ENCODE measurements around the gene ACAP3. TPM values are rescaled to one million over a fixed set of nuclear protein-coding genes. Genes with fewer than 3 reads are reported as not detected.

The ACAP3 gene
- total and polyA plus RNA-seq, 2 of the 4 experiments (the other 2 are of a cell fraction): 13.3 to 58.2 TPM

DNA sequence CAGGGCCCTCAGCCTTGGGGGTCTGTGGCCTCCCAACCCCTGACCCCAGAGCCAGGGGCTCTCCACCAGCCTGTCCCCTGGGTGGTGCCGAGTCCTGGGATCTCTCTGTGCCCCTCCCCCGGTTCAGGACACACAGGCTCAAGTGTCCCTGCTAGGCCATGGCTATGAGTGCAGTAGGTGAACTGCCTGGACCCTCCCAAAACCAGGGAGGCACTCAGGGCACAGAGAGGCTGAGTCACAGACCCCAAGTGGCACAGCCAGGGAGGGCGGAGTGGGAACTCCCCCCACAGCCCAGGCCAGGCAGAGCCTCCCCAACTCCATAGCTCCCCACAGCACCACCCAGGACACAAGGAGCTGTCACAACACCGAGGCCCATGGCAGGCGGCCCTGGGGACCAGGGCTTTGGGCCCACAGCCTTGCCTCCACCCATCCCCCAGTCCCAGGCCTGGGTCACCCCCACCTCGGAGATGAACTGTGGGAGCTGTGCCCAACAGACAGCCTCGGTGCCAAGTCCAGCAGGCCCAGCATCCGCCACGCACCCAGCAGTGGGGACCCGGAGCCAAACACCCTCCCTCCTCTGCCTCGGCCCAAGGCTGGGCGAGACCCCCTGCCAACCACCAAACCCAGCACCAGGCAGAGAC lies 38.2 kb upstream of the ACAP3 start:
- H3K27ac ChIP-seq (ENCODE audit: insufficient read depth, low read length): no peak overlapping the region; the same call in 1 of the 2 replicates
- peak overlapping the region; percentile 61 for H3K4ac ChIP-seq (ENCODE audit: low read depth, low read length)
- H2AFZ ChIP-seq (replicated peaks; ENCODE audit: low read length, poor library complexity): peak overlapping the region; percentile 67
- dilution Hi-C loops (cut with HindIII; ENCODE audit: low sequenced_read_pairs, unreplicated experiment): no loop called here
- peak overlapping the region; percentile 73 for H2AK5ac ChIP-seq (ENCODE audit: low read depth, low read length)
- peaks cover 6 to 60% of the 10 kb centered on the region in 2 experiments; a peak in 3 of 4 replicates for H3K79me1 ChIP-seq (ENCODE audit: low read depth in 1 of 2, low read length in 2 of 2)
- H3K4me1 ChIP-seq (ENCODE audit: control insufficient read depth, insufficient read depth, low read length): peaks cover 30% of the 10 kb centered on the region
- ChIA-PET POLR2A (ENCODE audit: unreplicated experiment) (interaction anchor here (0.9 kb wide), 1 partner anchor 29 kb away, joined by 3 read pairs; the partner anchor contains the start of gene AURKAIP1), CTCF (no interaction called here)
- H3K9me1 ChIP-seq (ENCODE audit: insufficient read depth, low read length): peaks cover 8% of the 10 kb centered on the region; the same call in 1 of the 2 replicates
- in situ Hi-C loops (cut with MboI; ENCODE audit: low sequenced_read_pairs): no loop called here
- no peak overlapping the region for H4K5ac ChIP-seq (ENCODE audit: low read depth, low read length)
- H2AK9ac ChIP-seq (replicated peaks; ENCODE audit: low read depth, low read length, poor library complexity): peak overlapping the region; percentile 91
- no TSS peak for BruUV-seq (replicated peaks)
- 0 out of 2 replicates have a peak overlapping the region, but pooled peaks have one; percentile 23 for H2BK120ac ChIP-seq (ENCODE audit: low read depth, low read length)
- peak overlapping the region; percentile 32; the same call in 1 of the 2 replicates for H3K14ac ChIP-seq (replicated peaks; ENCODE audit: low read depth, low read length)
- H3K4me3 ChIP-seq (ENCODE audit: insufficient read depth, low read depth, low read length): no peak overlapping the region
- H4K91ac ChIP-seq (ENCODE audit: insufficient read depth, low read depth, low read length): no peak overlapping the region
- 60% methylated on average over 2 of the region's 12 CpGs; no CpG with 5 or more reads in 1 of the 2 experiments for WGBS, 2 experiments (ENCODE audit: extremely low coverage in 2 of 2, insufficient read length in 1 of 2)
- H3K4me2 ChIP-seq (ENCODE audit: low read depth, low read length): peak overlapping the region; percentile 29; the same call in 1 of the 2 replicates
- peak overlapping the region; percentile 59; the same call in 1 of the 2 replicates for H3K23ac ChIP-seq (ENCODE audit: low read depth, low read length)
- no peak overlapping the region for H3K9ac ChIP-seq (ENCODE audit: low read depth, low read length)
- no peak overlapping the region for H3K18ac ChIP-seq (ENCODE audit: low read depth, low read length)
- ATAC-seq (ENCODE audit: low read depth): no peak
- no peak overlapping the region for H2BK20ac ChIP-seq (ENCODE audit: low read depth, low read length)
- peak overlapping the region; percentile 40 for H2BK5ac ChIP-seq (ENCODE audit: low read depth, low read length, poor library complexity, severe bottlenecking)
- no peak for DNase-seq
- no peaks in the 10 kb centered on the region for H3K27me3 ChIP-seq (ENCODE audit: control insufficient read depth, insufficient read depth, low read length)
- intact Hi-C loops (cut with micrococcal nuclease): no loop called here
- H3K36me3 ChIP-seq (ENCODE audit: control insufficient read depth, insufficient read depth, low read length): peaks cover 7% of the 10 kb centered on the region
- H3K56ac ChIP-seq (ENCODE audit: extremely low read depth, insufficient read depth, low read length): no peak overlapping the region
- no peak overlapping the region for H4K8ac ChIP-seq (ENCODE audit: low read depth in 2 of 2, low read length in 2 of 2)
- H2BK15ac ChIP-seq (ENCODE audit: low read depth, low read length): no peak overlapping the region
- no peaks in the 10 kb centered on the region for H3K9me3 ChIP-seq (ENCODE audit: control insufficient read depth, insufficient read depth, low read length)
- peaks cover 62% of the 10 kb centered on the region for H4K20me1 ChIP-seq (ENCODE audit: insufficient read depth, low read length)
- TF ChIP-seq, protein P1, sequence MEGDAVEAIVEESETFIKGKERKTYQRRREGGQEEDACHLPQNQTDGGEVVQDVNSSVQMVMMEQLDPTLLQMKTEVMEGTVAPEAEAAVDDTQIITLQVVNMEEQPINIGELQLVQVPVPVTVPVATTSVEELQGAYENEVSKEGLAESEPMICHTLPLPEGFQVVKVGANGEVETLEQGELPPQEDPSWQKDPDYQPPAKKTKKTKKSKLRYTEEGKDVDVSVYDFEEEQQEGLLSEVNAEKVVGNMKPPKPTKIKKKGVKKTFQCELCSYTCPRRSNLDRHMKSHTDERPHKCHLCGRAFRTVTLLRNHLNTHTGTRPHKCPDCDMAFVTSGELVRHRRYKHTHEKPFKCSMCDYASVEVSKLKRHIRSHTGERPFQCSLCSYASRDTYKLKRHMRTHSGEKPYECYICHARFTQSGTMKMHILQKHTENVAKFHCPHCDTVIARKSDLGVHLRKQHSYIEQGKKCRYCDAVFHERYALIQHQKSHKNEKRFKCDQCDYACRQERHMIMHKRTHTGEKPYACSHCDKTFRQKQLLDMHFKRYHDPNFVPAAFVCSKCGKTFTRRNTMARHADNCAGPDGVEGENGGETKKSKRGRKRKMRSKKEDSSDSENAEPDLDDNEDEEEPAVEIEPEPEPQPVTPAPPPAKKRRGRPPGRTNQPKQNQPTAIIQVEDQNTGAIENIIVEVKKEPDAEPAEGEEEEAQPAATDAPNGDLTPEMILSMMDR (conservative IDR thresholded peaks at IDR 0.05; ENCODE audit: low read depth, low read length): no peak
- TF ChIP-seq MXI1 (IDR thresholded peaks at IDR 0.05; ENCODE audit: borderline replicate concordance, low read depth, low read length) (no peak), CHD1 (IDR thresholded peaks at IDR 0.05; ENCODE audit: low read depth, low read length) (no peak), BHLHE40 (IDR thresholded peaks at IDR 0.05; ENCODE audit: low read depth, low read length) (no peak), FOS (IDR thresholded peaks at IDR 0.05; ENCODE audit: low read depth, low read length) (no peak), MAFK (IDR thresholded peaks at IDR 0.05; ENCODE audit: low read depth, low read length) (no peak), CEBPB (IDR thresholded peaks at IDR 0.05; ENCODE audit: low read depth, low read length) (no peak), SMC3 (IDR thresholded peaks at IDR 0.05; ENCODE audit: low read depth, low read length) (no peak), RCOR1 (IDR thresholded peaks at IDR 0.05; ENCODE audit: insufficient replicate concordance, low read length) (no peak), MAZ (IDR thresholded peaks at IDR 0.05; ENCODE audit: borderline replicate concordance, low read depth, low read length) (no peak), RAD21 (IDR thresholded peaks at IDR 0.05; ENCODE audit: low read length) (no peak), NFE2L2 (IDR thresholded peaks at IDR 0.05; ENCODE audit: low read depth, low read length) (no peak), POLR2A (IDR thresholded peaks at IDR 0.05; ENCODE audit: low read depth, low read length) (no peak)
- TF ChIP-seq, protein P2, sequence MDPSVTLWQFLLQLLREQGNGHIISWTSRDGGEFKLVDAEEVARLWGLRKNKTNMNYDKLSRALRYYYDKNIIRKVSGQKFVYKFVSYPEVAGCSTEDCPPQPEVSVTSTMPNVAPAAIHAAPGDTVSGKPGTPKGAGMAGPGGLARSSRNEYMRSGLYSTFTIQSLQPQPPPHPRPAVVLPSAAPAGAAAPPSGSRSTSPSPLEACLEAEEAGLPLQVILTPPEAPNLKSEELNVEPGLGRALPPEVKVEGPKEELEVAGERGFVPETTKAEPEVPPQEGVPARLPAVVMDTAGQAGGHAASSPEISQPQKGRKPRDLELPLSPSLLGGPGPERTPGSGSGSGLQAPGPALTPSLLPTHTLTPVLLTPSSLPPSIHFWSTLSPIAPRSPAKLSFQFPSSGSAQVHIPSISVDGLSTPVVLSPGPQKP (IDR thresholded peaks at IDR 0.05; ENCODE audit: borderline replicate concordance, low read depth, low read length): no peak
- TF ChIP-seq, protein P3, sequence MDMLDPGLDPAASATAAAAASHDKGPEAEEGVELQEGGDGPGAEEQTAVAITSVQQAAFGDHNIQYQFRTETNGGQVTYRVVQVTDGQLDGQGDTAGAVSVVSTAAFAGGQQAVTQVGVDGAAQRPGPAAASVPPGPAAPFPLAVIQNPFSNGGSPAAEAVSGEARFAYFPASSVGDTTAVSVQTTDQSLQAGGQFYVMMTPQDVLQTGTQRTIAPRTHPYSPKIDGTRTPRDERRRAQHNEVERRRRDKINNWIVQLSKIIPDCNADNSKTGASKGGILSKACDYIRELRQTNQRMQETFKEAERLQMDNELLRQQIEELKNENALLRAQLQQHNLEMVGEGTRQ (IDR thresholded peaks at IDR 0.05; ENCODE audit: low read depth, low read length): no peak
